PC-9 (cell line): ENCODE data around the gene RXFP1.

Source experiments
- CTCF ChIP-seq: fragments of 200-600 bp; sonication (generic); conservative IDR thresholded peaks from 2 replicates; pipeline ENCODE4 v1.6.1; 2017; ENCODE audit warnings: mixed run types, antibody characterized with exemption, mild to moderate bottlenecking, moderate library complexity
- EZH2 ChIP-seq: fragments of 200-600 bp; sonication (generic); IDR thresholded peaks from 2 replicates; pipeline ENCODE4 v1.8.0; 2017; ENCODE audit warnings: antibody characterized with exemption, low read depth

GRCh38 chr4:158673633-158674032 is 152.0 kb downstream of the RXFP1 start:
- TF ChIP-seq CTCF (no peak), EZH2 (no peak)
